ENCODE measurements around the gene LRRC8E.

LRRC8E gene

DNA sequence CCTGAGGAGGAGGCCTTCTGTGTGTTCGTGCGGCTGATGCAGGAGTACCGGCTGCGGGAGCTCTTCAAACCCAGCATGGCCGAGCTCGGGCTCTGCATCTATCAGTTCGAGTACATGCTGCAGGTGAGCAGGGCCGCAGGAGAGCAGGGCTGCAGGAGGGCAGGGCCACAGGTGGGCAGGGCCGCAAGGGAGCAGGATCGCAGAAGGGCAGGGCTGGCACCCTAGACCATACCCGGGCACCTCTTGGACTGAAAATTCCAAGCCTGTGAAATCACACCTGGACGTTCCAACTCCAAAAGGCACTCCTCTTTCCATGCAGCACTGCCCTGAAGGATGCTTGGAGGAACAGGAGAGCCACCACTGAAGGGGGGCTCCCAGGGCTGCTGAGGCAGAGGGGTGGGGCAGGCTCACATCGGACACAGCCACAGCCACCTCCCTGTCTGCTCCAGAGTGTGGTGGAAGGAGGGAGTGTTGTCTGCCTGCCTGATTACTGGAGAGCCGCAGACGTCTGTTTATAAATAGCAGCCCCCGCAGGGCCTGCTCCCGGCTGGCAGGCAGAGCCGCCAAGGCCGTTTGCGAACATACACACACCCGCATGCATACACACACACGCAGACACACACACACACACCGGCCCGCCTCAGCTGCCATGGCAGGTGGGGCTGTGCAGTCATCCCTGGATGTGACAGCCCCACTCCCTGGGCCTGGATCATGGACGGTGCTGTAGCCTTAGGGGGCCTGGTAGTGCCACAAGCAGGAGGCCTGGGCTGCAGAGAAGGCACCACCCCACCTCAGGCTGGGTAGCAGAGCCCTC, 38.1 kb upstream of the LRRC8E start:
- TF ChIP-seq, protein P1, sequence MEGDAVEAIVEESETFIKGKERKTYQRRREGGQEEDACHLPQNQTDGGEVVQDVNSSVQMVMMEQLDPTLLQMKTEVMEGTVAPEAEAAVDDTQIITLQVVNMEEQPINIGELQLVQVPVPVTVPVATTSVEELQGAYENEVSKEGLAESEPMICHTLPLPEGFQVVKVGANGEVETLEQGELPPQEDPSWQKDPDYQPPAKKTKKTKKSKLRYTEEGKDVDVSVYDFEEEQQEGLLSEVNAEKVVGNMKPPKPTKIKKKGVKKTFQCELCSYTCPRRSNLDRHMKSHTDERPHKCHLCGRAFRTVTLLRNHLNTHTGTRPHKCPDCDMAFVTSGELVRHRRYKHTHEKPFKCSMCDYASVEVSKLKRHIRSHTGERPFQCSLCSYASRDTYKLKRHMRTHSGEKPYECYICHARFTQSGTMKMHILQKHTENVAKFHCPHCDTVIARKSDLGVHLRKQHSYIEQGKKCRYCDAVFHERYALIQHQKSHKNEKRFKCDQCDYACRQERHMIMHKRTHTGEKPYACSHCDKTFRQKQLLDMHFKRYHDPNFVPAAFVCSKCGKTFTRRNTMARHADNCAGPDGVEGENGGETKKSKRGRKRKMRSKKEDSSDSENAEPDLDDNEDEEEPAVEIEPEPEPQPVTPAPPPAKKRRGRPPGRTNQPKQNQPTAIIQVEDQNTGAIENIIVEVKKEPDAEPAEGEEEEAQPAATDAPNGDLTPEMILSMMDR (conservative IDR thresholded peaks at IDR 0.05; ENCODE audit: low read length), result no peak
- no peak overlapping the region for H3K4me3 ChIP-seq (ENCODE audit: low read length)
- DNase-seq (ENCODE audit: low read depth), result no peak

DNA sequence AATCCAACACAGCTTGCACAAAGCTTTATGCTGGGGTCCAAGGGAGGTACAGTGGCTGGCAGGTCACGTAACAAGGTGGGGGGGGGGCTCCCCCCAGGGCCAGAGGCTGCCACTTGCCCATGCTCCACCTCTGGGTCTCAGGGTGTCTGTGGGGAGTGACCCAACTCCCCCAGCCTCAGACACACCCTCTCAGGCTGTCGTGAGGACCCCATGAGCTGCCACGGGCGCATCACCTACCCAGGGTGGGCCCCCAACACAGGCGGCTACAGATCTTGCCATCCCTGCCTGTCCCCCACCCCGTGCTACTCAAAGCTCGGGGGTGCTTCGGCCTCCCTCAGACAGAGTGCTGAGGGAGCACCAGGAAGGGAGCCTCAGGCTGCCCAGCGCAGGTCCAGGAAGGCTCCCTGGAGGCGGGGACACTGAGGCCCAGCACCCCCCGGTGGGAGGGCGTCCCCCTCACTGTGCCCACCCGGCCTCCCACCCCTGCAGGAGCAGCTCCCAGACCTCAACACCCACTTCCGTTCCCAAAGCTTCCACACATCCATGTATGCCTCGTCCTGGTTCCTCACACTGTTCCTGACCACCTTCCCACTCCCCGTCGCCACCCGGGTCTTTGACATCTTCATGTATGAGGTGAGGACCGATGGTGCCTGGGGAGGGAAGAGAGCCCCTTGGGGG, 37.2 kb upstream of the LRRC8E start:
- H3K4me3 ChIP-seq (ENCODE audit: low read length), result no peak overlapping the region
- DNase-seq (ENCODE audit: low read depth), result no peak
- TF ChIP-seq, protein P1 (conservative IDR thresholded peaks at IDR 0.05; ENCODE audit: low read length), result no peak

DNA sequence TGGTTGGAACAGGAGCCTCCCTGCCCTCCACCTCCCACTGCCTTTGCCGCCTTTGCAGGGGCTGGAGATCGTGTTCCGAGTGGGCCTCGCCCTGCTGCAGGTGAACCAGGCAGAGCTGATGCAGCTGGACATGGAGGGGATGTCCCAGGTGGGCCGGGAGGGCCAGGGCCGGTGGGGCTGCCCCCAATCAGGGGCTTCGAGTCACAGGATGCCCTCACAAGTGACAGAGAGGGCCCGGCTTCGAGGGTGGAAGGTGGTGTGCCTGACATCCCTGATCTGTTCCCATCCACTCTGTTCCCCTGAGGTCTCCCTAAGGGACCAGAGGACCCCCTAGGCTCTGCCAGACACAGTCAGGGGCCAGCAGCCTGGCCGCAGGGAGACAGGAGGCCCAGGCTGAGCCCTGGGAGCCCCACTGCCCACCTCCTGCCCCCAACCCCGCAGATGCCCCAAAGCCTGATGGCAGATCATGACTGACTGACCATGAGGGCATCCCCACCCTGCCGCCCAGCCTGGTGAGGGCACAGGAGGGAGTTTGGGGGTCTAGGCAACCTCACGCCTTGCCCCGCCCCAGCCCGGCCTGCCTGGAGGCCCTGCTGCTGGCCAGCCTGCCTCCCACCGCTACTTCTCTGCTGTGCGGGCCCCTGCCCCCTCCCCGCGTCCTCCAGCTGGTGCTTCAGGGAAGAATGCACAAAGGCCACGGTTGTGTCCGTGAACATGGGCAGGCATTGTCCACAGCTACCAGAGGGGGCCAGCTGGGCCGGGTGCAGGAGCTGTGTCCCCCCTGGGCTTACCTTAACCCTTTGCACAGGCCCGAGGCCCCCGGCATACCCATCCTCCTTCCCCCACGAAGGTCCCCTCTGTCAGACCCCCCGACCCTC, 36.4 kb upstream of the LRRC8E start:
- TF ChIP-seq, protein P1 (conservative IDR thresholded peaks at IDR 0.05; ENCODE audit: low read length), result no peak
- no peak overlapping the region for H3K4me3 ChIP-seq (ENCODE audit: low read length)
- no peak for DNase-seq (ENCODE audit: low read depth)

DNA sequence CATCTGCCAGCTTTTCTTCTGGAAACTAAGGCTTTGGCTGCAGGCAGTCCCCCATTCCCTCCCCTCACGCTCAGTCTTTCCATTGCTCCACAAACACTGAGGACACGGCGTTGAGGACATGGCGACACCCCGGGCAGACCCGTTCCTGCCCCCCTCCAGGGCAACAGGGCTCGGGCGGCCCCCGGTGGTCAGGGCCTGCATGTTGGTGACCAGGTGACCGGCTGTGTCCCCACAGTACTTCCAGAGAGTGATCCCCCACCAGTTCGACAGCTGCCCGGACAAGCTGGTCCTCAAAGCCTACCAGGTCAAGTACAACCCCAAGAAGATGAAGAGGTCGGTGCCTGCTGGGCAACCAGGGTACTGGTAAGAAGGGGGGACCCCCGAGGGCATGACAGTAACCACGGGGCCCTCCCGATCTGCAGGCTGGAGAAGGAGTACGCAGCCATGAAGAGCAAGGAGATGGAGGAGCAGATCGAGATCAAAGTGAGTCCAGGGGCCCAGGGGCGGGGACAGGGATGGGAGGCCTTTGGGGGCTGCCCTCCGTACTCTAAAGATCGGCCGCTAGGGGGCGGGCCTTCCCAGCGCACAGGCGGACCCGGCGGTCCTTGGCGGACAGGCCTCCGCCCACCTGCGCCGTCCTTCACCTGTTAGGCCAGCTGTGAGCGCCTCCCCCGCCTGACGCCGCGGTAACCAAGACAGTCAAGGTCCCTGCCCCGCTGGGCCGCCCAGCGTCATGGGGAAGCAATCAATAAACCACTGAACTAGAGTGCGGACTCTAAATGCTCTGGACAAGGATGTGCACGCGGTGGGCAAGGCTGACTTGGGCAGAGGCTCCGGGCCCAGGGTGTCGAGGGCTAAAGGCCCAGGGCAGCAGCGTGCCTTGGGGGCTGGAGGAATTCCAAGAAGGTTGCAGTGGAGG, 35.2 kb upstream of the LRRC8E start:
- peak; percentile 29 for DNase-seq (ENCODE audit: low read depth)
- H3K4me3 ChIP-seq (ENCODE audit: low read length), result no peak overlapping the region
- TF ChIP-seq, protein P1 (conservative IDR thresholded peaks at IDR 0.05; ENCODE audit: low read length), result peak; percentile 61

DNA sequence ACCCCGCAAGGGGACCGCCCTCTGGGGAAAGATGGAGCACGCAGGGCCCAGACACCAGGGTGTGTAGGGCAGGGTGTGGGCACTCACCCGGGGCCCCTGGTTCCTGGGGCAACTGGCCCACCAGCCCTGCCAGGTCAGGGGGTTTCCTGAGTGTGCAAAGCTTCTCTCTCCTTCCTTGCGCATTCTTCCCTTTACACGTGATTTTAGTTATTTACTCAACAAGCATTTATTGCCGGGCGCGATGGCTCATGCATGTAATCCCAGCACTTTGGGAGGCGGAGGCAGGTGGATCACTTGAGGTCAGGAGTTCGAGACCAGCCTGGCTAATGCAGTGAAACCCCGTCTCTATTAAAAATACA, 34.6 kb upstream of the LRRC8E start:
- no peak for DNase-seq (ENCODE audit: low read depth)
- TF ChIP-seq, protein P1 (conservative IDR thresholded peaks at IDR 0.05; ENCODE audit: low read length), result no peak
- no peak overlapping the region for H3K4me3 ChIP-seq (ENCODE audit: low read length)

DNA sequence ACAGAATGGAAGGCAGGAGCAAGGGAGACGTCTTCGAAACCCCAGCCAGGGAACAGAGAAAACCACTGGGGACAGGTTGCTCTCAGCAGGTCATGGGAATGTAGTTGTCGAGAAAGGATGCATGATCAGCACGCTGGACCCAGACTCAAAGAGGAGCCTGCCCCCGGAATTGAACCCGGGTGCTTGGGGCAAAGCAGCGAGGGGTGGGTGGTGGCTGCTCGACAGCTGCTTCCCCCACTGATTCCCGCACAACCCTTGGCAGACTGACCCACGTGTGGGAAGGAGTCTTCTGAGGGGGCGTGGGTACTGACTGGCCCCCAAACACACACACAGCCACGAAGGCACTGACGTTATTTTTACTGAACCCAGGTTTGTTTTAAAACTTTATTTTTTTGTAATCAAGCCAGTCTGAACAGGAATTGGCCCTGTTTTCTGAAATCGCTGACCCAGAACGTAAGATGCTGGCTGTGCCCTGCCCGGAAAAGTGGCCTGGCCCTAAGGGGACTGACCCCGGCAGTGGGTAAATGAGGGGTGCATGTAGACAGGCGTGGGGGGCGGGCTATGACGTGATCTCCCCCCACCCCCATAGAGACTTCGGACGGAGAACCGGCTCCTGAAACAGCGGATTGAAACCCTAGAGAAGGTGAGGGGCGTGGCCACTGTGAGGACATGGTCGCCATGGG, 32.7 kb upstream of the LRRC8E start:
- no peak overlapping the region for H3K4me3 ChIP-seq (ENCODE audit: low read length)
- TF ChIP-seq, protein P1 (conservative IDR thresholded peaks at IDR 0.05; ENCODE audit: low read length), result no peak
- no peak for DNase-seq (ENCODE audit: low read depth)
